BLaER1 (cell line): ENCODE results near the gene MTRFR.
"Not testable (repeated sequence)": the region's sequence is repeated elsewhere in the genome, so short reads cannot be mapped to it uniquely, and the experiment has no call there.

Experiments
- H3K27ac ChIP-seq: shearing (Covaris generic); formaldehyde crosslinking; 2 replicates; pipeline ENCODE4 v1.8.1; 2022
- H3K27me3 ChIP-seq: shearing (Covaris generic); formaldehyde crosslinking; 2 replicates; pipeline ENCODE4 v1.8.1; 2022
- H3K36me3 ChIP-seq: shearing (Covaris generic); formaldehyde crosslinking; 2 replicates; pipeline ENCODE4 v1.8.1; 2022
- H3K4me1 ChIP-seq: shearing (Covaris generic); formaldehyde crosslinking; 2 replicates; pipeline ENCODE4 v1.8.1; 2022
- H3K4me2 ChIP-seq: shearing (Covaris generic); formaldehyde crosslinking; 2 replicates; pipeline ENCODE4 v1.8.1; 2022
- H3K4me3 ChIP-seq: shearing (Covaris generic); formaldehyde crosslinking; 2 replicates; pipeline ENCODE4 v1.8.1; 2022
- H3K9ac ChIP-seq: shearing (Covaris generic); formaldehyde crosslinking; 2 replicates; pipeline ENCODE4 v1.8.1; 2022
- H3K9me3 ChIP-seq: shearing (Covaris generic); formaldehyde crosslinking; 2 replicates; pipeline ENCODE4 v1.8.1; 2022
- H4K20me1 ChIP-seq: shearing (Covaris generic); formaldehyde crosslinking; 2 replicates; pipeline ENCODE4 v1.8.1; 2022
- Cebpa-rat ChIP-seq: shearing (Covaris generic); IDR thresholded peaks from 2 replicates; pipeline ENCODE4 v1.8.1; 2022

Gene MTRFR

GRCh38 chr12:123232807-123233504, at the start of gene MTRFR, which contains the start of gene MPHOSPH9:
Gene MTRFR (plus strand): TSS chr12:123233436. CDS start chr12:123253675, 20,239 bp downstream.
Gene MPHOSPH9 (minus strand): TSS chr12:123233141. CDS start chr12:123230364, 2,777 bp downstream.
- no peaks in the 10 kb centered on the region for H3K27me3 ChIP-seq
- peaks cover 84% of the 10 kb centered on the region for H3K4me1 ChIP-seq
- peak within 1 kb of the TSS; percentile 92 for H3K27ac ChIP-seq
- peak within 1 kb of the TSS; percentile 94 for H3K9ac ChIP-seq
- H3K4me3 ChIP-seq = peak within 1 kb of the TSS; percentile 95
- peak within 1 kb of the TSS; percentile 98 for H3K4me2 ChIP-seq
- H3K9me3 ChIP-seq = no peaks in the 10 kb centered on the region
- peaks cover under 1% of the 10 kb centered on the region; the same call in 1 of the 2 replicates for H3K36me3 ChIP-seq
- no peak for TF ChIP-seq Cebpa-rat
- peaks cover 51% of the 10 kb centered on the region for H4K20me1 ChIP-seq

GRCh38 chr12:123187637-123188036, 45.6 kb upstream of the MTRFR start:
- peak; percentile 42; the same call in 1 of the 2 replicates for TF ChIP-seq Cebpa-rat
- H3K4me2 ChIP-seq = no peak overlapping the region
- H4K20me1 ChIP-seq = no peaks in the 10 kb centered on the region
- no peaks in the 10 kb centered on the region for H3K4me1 ChIP-seq
- H3K27me3 ChIP-seq = no peaks in the 10 kb centered on the region
- H3K9me3 ChIP-seq = no peaks in the 10 kb centered on the region
- H3K27ac ChIP-seq = no peak overlapping the region
- no peak overlapping the region for H3K9ac ChIP-seq
- no peak overlapping the region for H3K4me3 ChIP-seq
- H3K36me3 ChIP-seq = peaks cover 98% of the 10 kb centered on the region

GRCh38 chr12:123199936-123200335, 33.3 kb upstream of the MTRFR start:
- Histone ChIP-seq H3K4me3 (no peak overlapping the region), H3K9ac (no peak overlapping the region), H4K20me1 (no peaks in the 10 kb centered on the region), H3K27ac (no peak overlapping the region), H3K27me3 (no peaks in the 10 kb centered on the region), H3K9me3 (no peaks in the 10 kb centered on the region), H3K4me2 (no peak overlapping the region), H3K36me3 (peaks cover 97% of the 10 kb centered on the region), H3K4me1 (no peaks in the 10 kb centered on the region)
- TF ChIP-seq Cebpa-rat = no peak

GRCh38 chr12:123200414-123200813, 32.8 kb upstream of the MTRFR start:
- Histone ChIP-seq H3K4me2 (no peak overlapping the region), H4K20me1 (no peaks in the 10 kb centered on the region), H3K9ac (no peak overlapping the region), H3K9me3 (no peaks in the 10 kb centered on the region), H3K4me3 (no peak overlapping the region), H3K27me3 (no peaks in the 10 kb centered on the region), H3K36me3 (peaks cover 97% of the 10 kb centered on the region), H3K4me1 (no peaks in the 10 kb centered on the region), H3K27ac (no peak overlapping the region)
- TF ChIP-seq Cebpa-rat = no peak

- H3K9ac ChIP-seq, H4K20me1 ChIP-seq, H3K4me1 ChIP-seq, H3K4me2 ChIP-seq, H3K4me3 ChIP-seq, H3K27me3 ChIP-seq, H3K27ac ChIP-seq, H3K9me3 ChIP-seq: not testable (repeated sequence)
- peaks cover 100% of the 10 kb centered on the region for H3K36me3 ChIP-seq
Measured at GRCh38 chr12:123206794-123207193, 26.4 kb upstream of the MTRFR start.

GRCh38 chr12:123207815-123208214, 25.4 kb upstream of the MTRFR start:
- H3K36me3 ChIP-seq = peaks cover 100% of the 10 kb centered on the region

GRCh38 chr12:123223241-123223668, 10.0 kb upstream of the MTRFR start:
- no peak overlapping the region for H3K9ac ChIP-seq
- no peak for TF ChIP-seq Cebpa-rat
- H3K4me3 ChIP-seq = no peak overlapping the region
- H3K27me3 ChIP-seq = no peaks in the 10 kb centered on the region
- H3K27ac ChIP-seq = no peak overlapping the region
- H3K4me2 ChIP-seq = peak overlapping the region; percentile 32
- no peaks in the 10 kb centered on the region for H3K9me3 ChIP-seq
- H4K20me1 ChIP-seq = peaks cover 6% of the 10 kb centered on the region; the same call in 1 of the 2 replicates
- H3K4me1 ChIP-seq = peaks cover 28% of the 10 kb centered on the region
- H3K36me3 ChIP-seq = peaks cover 77% of the 10 kb centered on the region

More at GRCh38 chr12:123207815-123208214, 25.4 kb upstream of the MTRFR start:
- not testable (repeated sequence) for H3K4me1 ChIP-seq, H3K9me3 ChIP-seq, H3K27me3 ChIP-seq, H3K9ac ChIP-seq, H3K27ac ChIP-seq, H3K4me3 ChIP-seq, H4K20me1 ChIP-seq, H3K4me2 ChIP-seq

- Histone ChIP-seq H3K27ac (no peak overlapping the region), H3K9ac (no peak overlapping the region), H3K27me3 (no peaks in the 10 kb centered on the region), H3K4me2 (no peak overlapping the region), H3K9me3 (no peaks in the 10 kb centered on the region), H3K36me3 (peaks cover 55% of the 10 kb centered on the region), H3K4me1 (peaks cover 50% of the 10 kb centered on the region), H3K4me3 (no peak overlapping the region), H4K20me1 (peaks cover 6% of the 10 kb centered on the region; the same call in 1 of the 2 replicates)
- TF ChIP-seq Cebpa-rat = no peak
Measured at GRCh38 chr12:123225443-123225842, 7.8 kb upstream of the MTRFR start.

- H3K4me2 ChIP-seq = peak overlapping the region; percentile 32
Measured at GRCh38 chr12:123227581-123228258, 5.5 kb upstream of the MTRFR start.

GRCh38 chr12:123229051-123229450, 4.2 kb upstream of the MTRFR start:
- H3K9ac ChIP-seq = peak overlapping the region; percentile 66
- peaks cover 60% of the 10 kb centered on the region for H3K4me1 ChIP-seq
- TF ChIP-seq Cebpa-rat = no peak
- H3K27ac ChIP-seq = peak overlapping the region; percentile 60
- peak overlapping the region; percentile 53 for H3K4me3 ChIP-seq
- peaks cover 18% of the 10 kb centered on the region for H4K20me1 ChIP-seq
- H3K9me3 ChIP-seq = no peaks in the 10 kb centered on the region
- no peaks in the 10 kb centered on the region for H3K27me3 ChIP-seq
- H3K36me3 ChIP-seq = peaks cover 23% of the 10 kb centered on the region
- H3K4me2 ChIP-seq = peak overlapping the region; percentile 98

More at GRCh38 chr12:123227581-123228258, 5.5 kb upstream of the MTRFR start:
- Histone ChIP-seq H3K36me3 (peaks cover 33% of the 10 kb centered on the region), H3K4me1 (peaks cover 68% of the 10 kb centered on the region), H3K9ac (no peak overlapping the region; the same call in 1 of the 2 replicates), H4K20me1 (peaks cover 16% of the 10 kb centered on the region), H3K9me3 (no peaks in the 10 kb centered on the region), H3K4me3 (no peak overlapping the region), H3K27me3 (no peaks in the 10 kb centered on the region), H3K27ac (no peak overlapping the region)
- no peak for TF ChIP-seq Cebpa-rat
